ENCODE results near the gene NRG2.

- TF ChIP-seq CTCF (IDR thresholded peaks at IDR 0.05): no peak
- TF ChIP-seq POLR2AphosphoS5 (IDR thresholded peaks at IDR 0.05): no peak
- TF ChIP-seq POLR2A (IDR thresholded peaks at IDR 0.05): no peak
Measured at GRCh38 chr5:140060816-140061215, 17.7 kb upstream of the NRG2 start.

All from prostate gland (tissue), 2 donors.